Measurements from ENCODE around the gene PPM1N.

Gene PPM1N

DNA sequence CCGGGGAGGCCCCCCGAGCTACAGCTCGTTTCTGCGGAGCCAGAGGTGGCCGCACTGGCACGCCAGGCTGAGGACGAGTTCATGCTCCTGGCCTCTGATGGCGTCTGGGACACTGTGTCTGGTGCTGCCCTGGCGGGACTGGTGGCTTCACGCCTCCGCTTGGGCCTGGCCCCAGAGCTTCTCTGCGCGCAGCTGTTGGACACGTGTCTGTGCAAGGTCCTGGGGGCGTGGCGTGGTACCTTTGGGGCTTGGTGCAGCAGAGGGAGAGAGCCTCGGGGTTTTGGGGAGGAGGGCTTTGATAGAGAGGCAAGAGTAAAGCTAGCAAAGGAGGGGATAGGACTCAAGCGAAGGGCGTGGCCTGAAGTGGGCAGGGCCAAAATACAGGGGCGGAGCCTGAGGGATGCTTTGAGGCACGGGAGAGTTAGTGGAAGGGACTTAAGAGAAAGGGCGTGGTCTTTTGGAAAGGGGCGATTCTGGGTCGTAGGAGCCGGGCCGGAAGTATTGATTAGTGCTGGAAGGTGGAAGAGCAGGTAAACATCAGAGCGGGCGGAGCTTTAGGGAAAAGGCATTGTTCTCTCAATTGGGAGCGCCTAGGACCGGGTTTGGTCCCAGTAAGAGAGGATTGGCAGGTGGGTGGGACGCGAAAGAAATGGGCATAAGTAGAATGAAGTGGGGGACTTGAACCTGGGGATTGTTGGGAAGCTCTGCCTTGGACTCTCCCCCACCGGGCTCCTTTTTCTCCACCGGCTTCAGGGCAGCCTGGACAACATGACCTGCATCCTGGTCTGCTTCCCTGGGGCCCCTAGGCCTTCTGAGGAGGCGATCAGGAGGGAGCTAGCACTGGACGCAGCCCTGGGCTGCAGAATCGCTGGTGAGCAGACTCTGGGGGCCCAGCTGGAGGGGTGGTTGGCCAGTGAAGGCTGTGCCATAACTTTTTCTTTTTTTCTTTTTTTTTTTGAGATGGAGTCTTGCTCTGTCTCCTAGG is 1.2 kb downstream of the PPM1N start:
- Histone ChIP-seq H3K4me3 (ENCODE audit: low read length) (no peak overlapping the region), H3K27me3 (ENCODE audit: control insufficient read depth, insufficient read depth, low read length) (peaks cover 26% of the 10 kb centered on the region), H3K36me3 (ENCODE audit: control insufficient read depth, insufficient read depth, low read length) (no peaks in the 10 kb centered on the region), H3K9me3 (ENCODE audit: control insufficient read depth, low read length) (no peaks in the 10 kb centered on the region), H3K9ac (ENCODE audit: low read length) (no peak overlapping the region), H3K4me1 (ENCODE audit: control insufficient read depth, insufficient read depth, low read length) (peaks cover 31% of the 10 kb centered on the region)

DNA sequence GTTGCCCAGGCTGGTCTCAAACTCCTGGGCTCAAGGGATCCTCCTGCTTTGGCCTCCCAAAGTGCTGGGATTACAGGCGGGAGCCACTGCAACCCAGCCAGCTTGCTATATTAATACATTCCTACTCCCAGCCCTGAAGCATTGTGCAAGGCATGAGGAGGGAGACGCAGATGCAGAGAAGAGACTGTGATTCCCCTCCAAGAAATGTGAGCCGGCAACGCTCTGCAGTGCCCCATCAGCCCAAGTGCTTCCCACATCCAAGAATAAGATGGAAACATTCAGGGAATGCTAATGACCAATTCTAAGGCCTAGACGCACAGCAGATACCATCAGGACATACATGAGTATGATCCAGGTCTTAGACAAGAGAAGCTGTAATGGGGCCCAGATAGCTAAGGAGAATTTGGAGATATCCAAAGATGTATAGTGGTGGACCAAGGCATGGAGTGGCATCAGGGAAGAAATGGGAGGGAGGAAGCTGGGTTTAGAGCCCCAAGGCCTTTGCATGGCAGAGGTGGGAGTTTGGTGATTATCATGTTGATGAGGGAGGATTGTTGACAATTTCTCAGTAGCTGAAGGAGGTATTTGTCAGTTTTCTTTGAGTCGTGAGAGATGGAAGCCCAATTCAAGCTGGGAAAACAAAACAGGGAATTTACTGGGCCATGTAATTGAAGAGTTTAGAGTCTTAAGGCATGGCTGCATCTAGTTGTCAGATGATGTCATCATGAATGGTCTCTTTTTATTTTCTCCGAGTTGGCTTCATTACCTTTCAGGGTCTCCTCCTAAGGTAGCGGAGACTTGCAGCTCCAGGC is 2.9 kb downstream of the PPM1N start:
- Histone ChIP-seq H3K9me3 (ENCODE audit: control insufficient read depth, low read length) (no peaks in the 10 kb centered on the region), H3K27me3 (ENCODE audit: control insufficient read depth, insufficient read depth, low read length) (peaks cover 17% of the 10 kb centered on the region), H3K4me1 (ENCODE audit: control insufficient read depth, insufficient read depth, low read length) (peaks cover 44% of the 10 kb centered on the region), H3K36me3 (ENCODE audit: control insufficient read depth, insufficient read depth, low read length) (no peaks in the 10 kb centered on the region), H3K9ac (ENCODE audit: low read length) (no peak overlapping the region), H3K4me3 (ENCODE audit: low read length) (no peak overlapping the region)

DNA sequence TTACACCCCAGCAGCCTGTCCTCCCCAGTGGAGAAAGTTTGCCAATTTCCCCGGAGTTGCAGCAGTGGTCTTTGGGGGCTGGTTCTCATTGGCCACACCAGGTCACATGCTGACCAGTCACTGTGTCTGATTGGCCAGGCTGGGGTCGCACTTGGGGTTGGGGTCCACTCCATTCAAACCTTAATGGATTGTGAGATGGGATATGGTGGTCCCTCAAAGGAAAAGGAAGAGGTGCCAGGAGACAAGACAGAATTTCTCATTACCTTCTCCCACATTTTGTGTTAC is 3.4 kb downstream of the PPM1N start:
- peaks cover 42% of the 10 kb centered on the region for H3K4me1 ChIP-seq (ENCODE audit: control insufficient read depth, insufficient read depth, low read length)
- H3K9me3 ChIP-seq (ENCODE audit: control insufficient read depth, low read length) = no peaks in the 10 kb centered on the region
- no peak overlapping the region for H3K9ac ChIP-seq (ENCODE audit: low read length)
- H3K27me3 ChIP-seq (ENCODE audit: control insufficient read depth, insufficient read depth, low read length) = peaks cover 12% of the 10 kb centered on the region
- no peaks in the 10 kb centered on the region for H3K36me3 ChIP-seq (ENCODE audit: control insufficient read depth, insufficient read depth, low read length)
- no peak overlapping the region for H3K4me3 ChIP-seq (ENCODE audit: low read length)

DNA sequence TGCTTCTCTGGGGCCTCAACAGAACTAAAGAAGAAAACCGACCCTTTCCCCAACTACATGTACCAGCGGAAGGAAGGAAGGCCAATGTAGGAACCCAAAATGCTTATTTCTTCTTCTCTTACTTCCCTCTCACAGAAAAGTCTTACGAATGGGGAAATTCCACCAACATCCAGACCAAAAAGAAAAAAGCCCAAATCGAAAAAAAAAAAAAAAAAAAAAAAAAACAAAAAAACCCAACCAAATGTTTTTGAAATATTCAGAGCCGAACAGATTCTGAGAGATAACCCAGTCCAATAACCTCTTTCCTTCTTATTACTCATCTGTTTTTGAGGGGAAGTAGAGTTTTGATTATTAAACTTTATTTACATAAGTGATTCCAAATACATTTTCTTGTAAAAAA is 3.9 kb downstream of the PPM1N start:
- Histone ChIP-seq H3K27me3 (ENCODE audit: control insufficient read depth, insufficient read depth, low read length) (peaks cover 12% of the 10 kb centered on the region), H3K4me3 (ENCODE audit: low read length) (no peak overlapping the region), H3K4me1 (ENCODE audit: control insufficient read depth, insufficient read depth, low read length) (peaks cover 41% of the 10 kb centered on the region), H3K9me3 (ENCODE audit: control insufficient read depth, low read length) (no peaks in the 10 kb centered on the region), H3K36me3 (ENCODE audit: control insufficient read depth, insufficient read depth, low read length) (no peaks in the 10 kb centered on the region), H3K9ac (ENCODE audit: low read length) (no peak overlapping the region)

DNA sequence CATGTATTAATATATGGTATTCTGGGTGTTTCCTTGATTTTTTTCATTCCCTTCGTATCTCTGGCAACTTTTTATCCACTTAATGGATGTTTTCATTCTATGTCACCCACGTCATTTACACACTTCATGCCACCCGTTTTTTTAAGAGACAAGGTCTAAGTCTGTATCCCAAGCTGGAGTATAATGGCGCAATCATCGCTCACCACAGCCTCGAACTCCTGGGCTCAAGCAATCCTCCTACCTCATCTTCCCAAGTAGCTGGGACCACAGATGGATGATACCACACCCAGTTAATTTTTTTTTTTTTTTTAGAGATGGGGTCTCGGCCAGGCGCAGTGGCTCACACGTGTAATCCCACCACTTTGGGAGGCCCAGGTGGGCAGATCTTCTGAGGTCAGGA is 5.7 kb downstream of the PPM1N start:
- peaks cover 25% of the 10 kb centered on the region for H3K4me1 ChIP-seq (ENCODE audit: control insufficient read depth, insufficient read depth, low read length)

DNA sequence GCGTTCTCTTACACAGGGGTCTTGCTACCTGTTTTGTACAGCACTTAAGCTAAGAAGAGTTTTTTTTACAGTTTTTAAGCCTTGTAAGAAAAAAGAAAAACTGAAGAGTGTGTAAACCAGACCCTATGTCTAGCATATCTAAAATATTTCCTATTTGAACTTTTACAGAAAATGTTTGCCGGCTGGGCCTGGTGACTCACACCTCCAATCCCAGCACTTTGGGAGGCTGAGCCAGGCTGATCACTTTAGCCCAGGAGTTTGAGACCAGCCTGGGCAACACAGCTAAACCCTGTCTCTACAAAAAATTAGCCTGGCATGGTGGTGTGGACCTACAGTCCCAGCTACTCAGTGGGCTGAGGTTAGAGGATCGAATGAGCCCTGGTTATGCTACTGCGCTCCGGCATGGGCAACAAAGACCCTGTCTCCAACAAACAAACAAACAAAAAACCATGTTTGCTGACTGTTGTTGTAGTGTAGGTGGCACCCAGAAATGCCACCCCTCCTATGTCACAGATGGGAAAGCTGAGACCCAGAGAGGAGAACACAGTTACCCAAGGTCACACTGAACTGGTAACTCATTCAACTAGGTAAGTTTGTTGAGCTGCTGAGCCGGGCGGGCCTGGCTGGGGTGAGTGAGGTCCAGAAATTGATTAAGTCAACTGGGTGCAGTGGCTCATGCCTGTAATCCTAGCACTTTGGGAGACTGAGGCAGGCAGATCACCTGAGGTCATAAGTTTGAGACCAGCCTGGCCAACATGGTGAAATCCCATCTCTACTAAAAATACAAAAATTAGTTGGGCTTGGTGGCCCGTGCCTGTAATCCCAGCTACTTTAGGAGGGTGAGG is 7.1 kb downstream of the PPM1N start:
- Histone ChIP-seq H3K9ac (ENCODE audit: low read length) (peak overlapping the region; percentile 100), H3K4me1 (ENCODE audit: control insufficient read depth, insufficient read depth, low read length) (peaks cover 23% of the 10 kb centered on the region), H3K27me3 (ENCODE audit: control insufficient read depth, insufficient read depth, low read length) (no peaks in the 10 kb centered on the region), H3K9me3 (ENCODE audit: control insufficient read depth, low read length) (no peaks in the 10 kb centered on the region), H3K4me3 (ENCODE audit: low read length) (no peak overlapping the region), H3K36me3 (ENCODE audit: control insufficient read depth, insufficient read depth, low read length) (no peaks in the 10 kb centered on the region)

More for the DNA sequence above, 5.7 kb downstream of the PPM1N start:
- H3K36me3 ChIP-seq (ENCODE audit: control insufficient read depth, insufficient read depth, low read length) = no peaks in the 10 kb centered on the region
- no peaks in the 10 kb centered on the region for H3K9me3 ChIP-seq (ENCODE audit: control insufficient read depth, low read length)
- H3K27me3 ChIP-seq (ENCODE audit: control insufficient read depth, insufficient read depth, low read length) = peaks cover 4% of the 10 kb centered on the region
- no peak overlapping the region for H3K4me3 ChIP-seq (ENCODE audit: low read length)
- H3K9ac ChIP-seq (ENCODE audit: low read length) = no peak overlapping the region

DNA sequence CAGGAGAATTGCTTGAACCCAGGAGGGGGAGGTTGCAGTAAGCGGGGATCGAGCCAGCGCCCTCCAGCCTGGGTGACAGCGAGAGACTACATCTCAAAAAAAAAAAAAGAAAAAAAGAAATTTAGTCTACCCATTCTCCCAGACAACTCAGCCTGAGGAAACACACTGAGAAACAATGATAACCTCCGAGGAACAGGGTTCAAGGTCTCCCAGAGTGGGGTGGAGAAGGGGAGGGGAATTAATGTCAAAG is 7.7 kb downstream of the PPM1N start:
- Histone ChIP-seq H3K27me3 (ENCODE audit: control insufficient read depth, insufficient read depth, low read length) (no peaks in the 10 kb centered on the region), H3K9ac (ENCODE audit: low read length) (peak overlapping the region; percentile 100), H3K36me3 (ENCODE audit: control insufficient read depth, insufficient read depth, low read length) (no peaks in the 10 kb centered on the region), H3K4me1 (ENCODE audit: control insufficient read depth, insufficient read depth, low read length) (peaks cover 28% of the 10 kb centered on the region), H3K4me3 (ENCODE audit: low read length) (peak overlapping the region; percentile 20), H3K9me3 (ENCODE audit: control insufficient read depth, low read length) (no peaks in the 10 kb centered on the region)

DNA sequence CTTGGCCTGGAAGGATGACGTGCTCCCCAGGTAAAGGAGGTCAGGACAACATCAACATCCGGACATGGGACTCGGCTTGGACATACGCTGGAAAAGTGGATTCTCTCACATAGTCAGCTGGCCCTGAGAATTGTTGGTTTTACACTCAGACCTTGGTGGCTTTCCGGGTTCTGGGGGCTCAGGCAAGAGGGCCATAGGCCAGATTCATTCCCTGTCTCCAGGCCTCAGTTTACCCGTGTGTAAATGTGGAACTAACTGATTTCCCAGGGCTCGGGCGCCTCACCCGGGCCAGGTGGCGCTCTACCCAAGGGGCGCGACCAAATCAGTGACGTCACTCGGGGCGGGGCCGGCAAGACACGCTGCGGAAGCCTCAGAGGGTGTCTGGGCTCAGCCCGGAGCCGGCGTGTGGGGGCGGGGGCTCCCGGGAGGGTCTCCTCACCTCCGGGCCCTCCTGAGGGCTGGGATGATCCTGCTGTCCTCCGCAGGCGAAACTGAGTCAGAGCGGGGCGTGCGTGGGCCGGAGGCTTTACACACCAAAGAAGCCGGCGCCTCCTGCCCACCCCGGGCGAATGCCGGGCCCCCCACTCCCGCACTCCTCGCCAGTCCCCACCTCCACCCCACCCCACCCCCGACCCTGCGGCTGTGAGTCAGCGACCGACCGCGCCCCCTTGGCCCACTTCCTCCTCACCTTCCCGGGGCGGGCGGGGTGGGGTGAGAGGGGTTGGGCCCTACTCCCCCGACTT is 8.2 kb downstream of the PPM1N start:
- Histone ChIP-seq H3K9me3 (ENCODE audit: control insufficient read depth, low read length) (no peaks in the 10 kb centered on the region), H3K36me3 (ENCODE audit: control insufficient read depth, insufficient read depth, low read length) (no peaks in the 10 kb centered on the region), H3K9ac (ENCODE audit: low read length) (peak overlapping the region; percentile 100), H3K4me3 (ENCODE audit: low read length) (peak overlapping the region; percentile 93), H3K4me1 (ENCODE audit: control insufficient read depth, insufficient read depth, low read length) (peaks cover 33% of the 10 kb centered on the region), H3K27me3 (ENCODE audit: control insufficient read depth, insufficient read depth, low read length) (no peaks in the 10 kb centered on the region)

DNA sequence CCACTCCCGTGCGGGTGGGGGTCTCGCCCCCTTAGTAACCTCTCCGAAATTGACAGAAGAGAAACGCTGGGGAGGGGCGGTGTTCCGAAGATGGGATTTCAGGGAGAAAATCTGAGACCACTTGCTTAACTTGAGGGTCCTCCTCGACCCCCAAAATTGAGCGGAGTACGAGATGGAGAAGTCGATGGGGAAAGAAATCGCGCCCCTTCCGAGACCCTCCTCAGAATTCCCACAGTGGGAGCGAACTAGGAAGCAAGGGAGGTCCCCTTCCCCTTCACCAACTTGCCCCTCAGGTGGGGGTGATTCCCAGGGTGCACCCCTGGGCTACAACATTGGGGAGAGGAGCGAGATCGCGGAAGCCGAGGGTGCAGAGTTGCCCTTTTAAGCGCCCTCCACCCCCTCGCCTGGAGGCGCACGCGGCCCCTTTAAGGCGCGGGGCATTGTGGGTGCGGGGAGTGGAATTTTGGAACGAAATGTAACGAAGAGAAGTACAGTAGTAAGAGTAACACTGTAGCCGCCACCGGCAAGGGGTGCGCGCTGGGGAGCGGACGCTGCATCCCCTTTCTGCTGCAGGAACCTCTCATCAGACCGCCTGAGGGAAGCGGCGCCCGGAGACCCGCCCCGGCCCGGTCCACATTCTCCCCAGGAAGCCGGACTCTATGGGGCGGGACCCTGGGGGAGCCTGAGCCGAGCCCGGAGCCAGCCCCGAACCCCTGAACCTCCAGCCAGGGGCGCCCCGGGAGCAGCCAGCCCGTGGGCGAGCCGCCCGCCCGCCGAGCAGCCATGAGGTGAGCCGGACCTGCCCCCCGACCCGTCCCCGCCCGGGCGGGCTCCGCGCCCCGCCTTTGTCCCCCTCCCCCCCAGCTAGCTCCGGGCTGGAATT is 9.0 kb downstream of the PPM1N start, which contains the start of gene VASP:
VASP (plus strand) TSS at position 491 of the 883 bp plus-strand sequence; CDS start at position 784, 293 bp downstream.
- peak within 1 kb of the TSS; percentile 93 for H3K4me3 ChIP-seq (ENCODE audit: low read length)
- H3K9me3 ChIP-seq (ENCODE audit: control insufficient read depth, low read length) = no peaks in the 10 kb centered on the region
- peaks cover 34% of the 10 kb centered on the region for H3K4me1 ChIP-seq (ENCODE audit: control insufficient read depth, insufficient read depth, low read length)
- H3K27me3 ChIP-seq (ENCODE audit: control insufficient read depth, insufficient read depth, low read length) = no peaks in the 10 kb centered on the region
- peak within 1 kb of the TSS; percentile 100 for H3K9ac ChIP-seq (ENCODE audit: low read length)
- H3K36me3 ChIP-seq (ENCODE audit: control insufficient read depth, insufficient read depth, low read length) = no peaks in the 10 kb centered on the region

DNA sequence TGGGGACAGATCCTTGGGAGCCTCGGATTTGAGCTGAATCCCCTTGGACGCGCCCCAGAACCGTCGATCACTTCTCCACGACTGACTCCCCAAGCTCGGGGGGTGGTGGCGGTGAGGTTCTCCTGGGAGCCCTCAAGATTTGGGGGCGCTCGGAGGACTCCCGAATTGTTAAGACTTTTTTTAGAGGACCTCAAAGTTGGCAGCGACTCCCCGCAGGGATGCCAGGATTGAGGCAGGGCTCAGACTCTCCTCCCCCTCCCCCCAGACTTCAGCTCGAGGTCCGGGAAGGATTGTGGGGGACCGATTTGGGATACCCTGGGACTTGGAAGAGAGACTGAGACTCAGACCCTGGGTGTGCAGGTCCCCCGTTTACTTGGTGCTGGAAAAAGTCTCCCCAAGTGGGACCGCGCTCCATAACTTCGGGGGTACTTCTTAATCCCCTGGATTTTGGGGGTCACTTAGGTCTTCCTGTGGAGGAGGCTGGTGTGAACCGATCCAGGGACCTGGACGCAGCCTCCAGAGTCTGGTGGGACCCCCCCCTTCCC is 9.7 kb downstream of the PPM1N start:
- H3K9me3 ChIP-seq (ENCODE audit: control insufficient read depth, low read length) = no peaks in the 10 kb centered on the region
- peak overlapping the region; percentile 100 for H3K9ac ChIP-seq (ENCODE audit: low read length)
- H3K4me1 ChIP-seq (ENCODE audit: control insufficient read depth, insufficient read depth, low read length) = peaks cover 35% of the 10 kb centered on the region
- no peaks in the 10 kb centered on the region for H3K27me3 ChIP-seq (ENCODE audit: control insufficient read depth, insufficient read depth, low read length)
- H3K36me3 ChIP-seq (ENCODE audit: control insufficient read depth, insufficient read depth, low read length) = no peaks in the 10 kb centered on the region
- H3K4me3 ChIP-seq (ENCODE audit: low read length) = peak overlapping the region; percentile 93

All from mucosa of stomach (tissue), 1 donor.